T-helper 17 cell (primary cell): ENCODE data around the gene ZNF503. TPM values are rescaled to one million over a fixed set of nuclear protein-coding genes. Genes with fewer than 3 reads are reported as not detected.
A peak's percentile ranks its signal among the peaks of the same experiment; 100 is the strongest.

Experiments
- ATAC-seq: fragments of 150-1000 bp; cut with Tn5 transposase; 2 replicates; pipeline ENCODE4 v1.10.0; 2021; ENCODE audit warnings: mild to moderate bottlenecking, moderate library complexity
- DNase-seq, 3 donors: peaks; one replicate each; pipeline versions ENCODE4 v3.0.0 to v3.0.0-alpha.2; 2020 to 2021
- H3K9me3 ChIP-seq: one replicate; pipeline ENCODE4 v1.7.0; 2013; ENCODE audit warnings: low read length, mild to moderate bottlenecking; ENCODE audit not compliant: control insufficient read depth, poor library complexity, severe bottlenecking
- H3K27ac Mint-ChIP-seq: one replicate; pipeline ENCODE4 v1.8.0; 2022; ENCODE audit warnings: mild to moderate bottlenecking, moderate library complexity, mixed read lengths
- H3K27me3 Mint-ChIP-seq: one replicate; pipeline ENCODE4 v1.8.0; 2022; ENCODE audit warnings: mixed read lengths
- H3K36me3 Mint-ChIP-seq: one replicate; pipeline ENCODE4 v1.8.0; 2022; ENCODE audit warnings: low read depth, mixed read lengths
- H3K4me1 Mint-ChIP-seq: one replicate; pipeline ENCODE4 v1.8.0; 2022; ENCODE audit warnings: mild to moderate bottlenecking, mixed read lengths
- H3K4me3 Mint-ChIP-seq: one replicate; pipeline ENCODE4 v1.8.0; 2022; ENCODE audit warnings: mild to moderate bottlenecking, moderate library complexity, mixed read lengths
- total RNA-seq, 4 donors: library from RNA in 2 of 4; stranded (reverse) in 2 of 4; gene quantifications; one replicate each; pipeline ENCODE4 v1.2.3 and lab custom pipeline; 2022 to 2026

Gene ZNF503
- total RNA-seq, 2 donors from 2014 or later, result 0.12 to 0.50 TPM

GRCh38 chr10:75407713-75408508 is 6.3 kb upstream of the ZNF503 start:
- H3K36me3 Mint-ChIP-seq, result peaks cover 15% of the 10 kb centered on the region
- H3K27me3 Mint-ChIP-seq, result peaks cover 76% of the 10 kb centered on the region
- H3K4me1 Mint-ChIP-seq, result peaks cover 11% of the 10 kb centered on the region
- no peak overlapping the region for H3K27ac Mint-ChIP-seq
- ATAC-seq, result no peak
- no peak for DNase-seq
- H3K4me3 Mint-ChIP-seq, result peak overlapping the region; percentile 84
- no peaks in the 10 kb centered on the region for H3K9me3 ChIP-seq

GRCh38 chr10:75407224-75407712 is 5.7 kb upstream of the ZNF503 start:
- Mint-ChIP-seq H3K4me3 (peak overlapping the region; percentile 78), H3K27me3 (peaks cover 76% of the 10 kb centered on the region), H3K27ac (no peak overlapping the region), H3K36me3 (peaks cover 11% of the 10 kb centered on the region), H3K4me1 (peaks cover 16% of the 10 kb centered on the region)
- ATAC-seq (no peak), DNase-seq (no peak)
- no peaks in the 10 kb centered on the region for H3K9me3 ChIP-seq

- H3K4me3 Mint-ChIP-seq, result peak overlapping the region; percentile 78
- ATAC-seq, result no peak
- H3K27me3 Mint-ChIP-seq, result peaks cover 77% of the 10 kb centered on the region
- DNase-seq, result no peak
- peaks cover 16% of the 10 kb centered on the region for H3K4me1 Mint-ChIP-seq
- no peaks in the 10 kb centered on the region for H3K9me3 ChIP-seq
- peaks cover 11% of the 10 kb centered on the region for H3K36me3 Mint-ChIP-seq
- no peak overlapping the region for H3K27ac Mint-ChIP-seq
Observed at GRCh38 chr10:75406462-75407223, 5.1 kb upstream of the ZNF503 start.

GRCh38 chr10:75405598-75406461 is 4.3 kb upstream of the ZNF503 start:
- H3K4me3 Mint-ChIP-seq, result no peak overlapping the region
- H3K9me3 ChIP-seq, result no peaks in the 10 kb centered on the region
- H3K4me1 Mint-ChIP-seq, result peaks cover 16% of the 10 kb centered on the region
- peaks cover 11% of the 10 kb centered on the region for H3K36me3 Mint-ChIP-seq
- no peak for DNase-seq
- ATAC-seq, result no peak
- H3K27me3 Mint-ChIP-seq, result peaks cover 69% of the 10 kb centered on the region
- H3K27ac Mint-ChIP-seq, result no peak overlapping the region

GRCh38 chr10:75404815-75405597 is 3.4 kb upstream of the ZNF503 start:
- peak overlapping the region; percentile 52 for H3K4me3 Mint-ChIP-seq
- peaks cover 8% of the 10 kb centered on the region for H3K36me3 Mint-ChIP-seq
- H3K27ac Mint-ChIP-seq, result no peak overlapping the region
- no peaks in the 10 kb centered on the region for H3K9me3 ChIP-seq
- peaks cover 19% of the 10 kb centered on the region for H3K4me1 Mint-ChIP-seq
- ATAC-seq (no peak), DNase-seq (no peak)
- peaks cover 61% of the 10 kb centered on the region for H3K27me3 Mint-ChIP-seq

- H3K27me3 Mint-ChIP-seq, result peaks cover 55% of the 10 kb centered on the region
- ATAC-seq (no peak), DNase-seq (no peak)
- no peaks in the 10 kb centered on the region for H3K9me3 ChIP-seq
- peak overlapping the region; percentile 19 for H3K27ac Mint-ChIP-seq
- H3K4me3 Mint-ChIP-seq, result no peak overlapping the region
- peaks cover 17% of the 10 kb centered on the region for H3K4me1 Mint-ChIP-seq
- peaks cover 8% of the 10 kb centered on the region for H3K36me3 Mint-ChIP-seq
Observed at GRCh38 chr10:75403939-75404814, 2.6 kb upstream of the ZNF503 start.

- H3K4me3 Mint-ChIP-seq, result peak overlapping the region; percentile 91
- H3K27ac Mint-ChIP-seq, result peak overlapping the region; percentile 19
- H3K27me3 Mint-ChIP-seq, result peaks cover 52% of the 10 kb centered on the region
- DNase-seq (no peak), ATAC-seq (no peak)
- H3K4me1 Mint-ChIP-seq, result peaks cover 17% of the 10 kb centered on the region
- H3K36me3 Mint-ChIP-seq, result peaks cover 8% of the 10 kb centered on the region
- no peaks in the 10 kb centered on the region for H3K9me3 ChIP-seq
Observed at GRCh38 chr10:75403144-75403938, 1.8 kb upstream of the ZNF503 start.

- peak overlapping the region; percentile 91 for H3K4me3 Mint-ChIP-seq
- no peak for ATAC-seq
- peaks cover 17% of the 10 kb centered on the region for H3K4me1 Mint-ChIP-seq
- H3K9me3 ChIP-seq, result no peaks in the 10 kb centered on the region
- no peak overlapping the region for H3K27ac Mint-ChIP-seq
- DNase-seq, result no peak
- peaks cover 8% of the 10 kb centered on the region for H3K36me3 Mint-ChIP-seq
- H3K27me3 Mint-ChIP-seq, result peaks cover 50% of the 10 kb centered on the region
Observed at GRCh38 chr10:75402486-75403143, 1.1 kb upstream of the ZNF503 start.

- H3K27ac Mint-ChIP-seq, result no peak overlapping the region
- H3K36me3 Mint-ChIP-seq, result peaks cover 8% of the 10 kb centered on the region
- H3K4me1 Mint-ChIP-seq, result peaks cover 17% of the 10 kb centered on the region
- H3K27me3 Mint-ChIP-seq, result peaks cover 34% of the 10 kb centered on the region
- DNase-seq (no peak), ATAC-seq (peak; percentile 39)
- H3K4me3 Mint-ChIP-seq, result peak overlapping the region; percentile 91
- no peaks in the 10 kb centered on the region for H3K9me3 ChIP-seq
Observed at GRCh38 chr10:75400771-75401568, 594 bp downstream of the ZNF503 start.

- Mint-ChIP-seq H3K36me3 (peaks cover 8% of the 10 kb centered on the region), H3K4me3 (peak overlapping the region; percentile 91), H3K27ac (no peak overlapping the region), H3K4me1 (peaks cover 17% of the 10 kb centered on the region), H3K27me3 (peaks cover 27% of the 10 kb centered on the region)
- ATAC-seq, result no peak
- no peaks in the 10 kb centered on the region for H3K9me3 ChIP-seq
- DNase-seq, result no peak
Observed at GRCh38 chr10:75400163-75400770, 1.3 kb downstream of the ZNF503 start.
